Middle frontal gyrus (tissue), 1 donor: Measurements from ENCODE around the gene EXOC6.
A peak's percentile ranks its signal among the peaks of the same experiment; 100 is the strongest.

Experiments
- DNase-seq: peaks from one replicate; pipeline ENCODE4 v3.0.0-alpha.2; 2015; ENCODE audit warnings: low spot score; ENCODE audit errors: extremely low spot score

Gene EXOC6

GRCh38 chr10:92848441-92849233 is at the start of gene EXOC6:
Gene EXOC6, plus strand, starts transcription at chr10:92848520. Its CDS starts 14 bp downstream, at chr10:92848534.
- DNase-seq, result peak; percentile 75

- no peak for DNase-seq
Observed at GRCh38 chr10:92799568-92799967, 48.8 kb upstream of the EXOC6 start.

- no peak for DNase-seq
Observed at GRCh38 chr10:92800134-92800733, 48.1 kb upstream of the EXOC6 start.

- DNase-seq, result no peak
Observed at GRCh38 chr10:92801978-92802872, 46.1 kb upstream of the EXOC6 start.

- DNase-seq, result no peak
Observed at GRCh38 chr10:92809840-92810239, 38.5 kb upstream of the EXOC6 start.

- no peak for DNase-seq
Observed at GRCh38 chr10:92810934-92811532, 37.3 kb upstream of the EXOC6 start.

- DNase-seq, result no peak
Observed at GRCh38 chr10:92811986-92812385, 36.3 kb upstream of the EXOC6 start.

- DNase-seq, result no peak
Observed at GRCh38 chr10:92813979-92814378, 34.3 kb upstream of the EXOC6 start.

GRCh38 chr10:92814790-92815189 is 33.5 kb upstream of the EXOC6 start:
- DNase-seq, result no peak

- no peak for DNase-seq
Observed at GRCh38 chr10:92816091-92816531, 32.2 kb upstream of the EXOC6 start.

GRCh38 chr10:92822060-92822634 is 26.2 kb upstream of the EXOC6 start:
- no peak for DNase-seq

- DNase-seq, result no peak
Observed at GRCh38 chr10:92822964-92823363, 25.4 kb upstream of the EXOC6 start.

- no peak for DNase-seq
Observed at GRCh38 chr10:92826061-92826460, 22.3 kb upstream of the EXOC6 start.

- DNase-seq, result no peak
Observed at GRCh38 chr10:92826504-92826903, 21.8 kb upstream of the EXOC6 start.

GRCh38 chr10:92829042-92829785 is 19.1 kb upstream of the EXOC6 start:
- no peak for DNase-seq

- no peak for DNase-seq
Observed at GRCh38 chr10:92829786-92830377, 18.4 kb upstream of the EXOC6 start.

- DNase-seq, result no peak
Observed at GRCh38 chr10:92830478-92831389, 17.6 kb upstream of the EXOC6 start.

- no peak for DNase-seq
Observed at GRCh38 chr10:92832121-92832520, 16.2 kb upstream of the EXOC6 start.
